ENCODE data around the gene KRT8. TPM values are rescaled to one million over a fixed set of nuclear protein-coding genes. Genes with fewer than 3 reads are reported as not detected.
A peak's percentile ranks its signal among the peaks of the same experiment; 100 is the strongest.

The KRT8 gene
- total and polyA plus RNA-seq, 5 donors from 2014 or later = 0.13 to 0.73 TPM; not detected in 3

DNA sequence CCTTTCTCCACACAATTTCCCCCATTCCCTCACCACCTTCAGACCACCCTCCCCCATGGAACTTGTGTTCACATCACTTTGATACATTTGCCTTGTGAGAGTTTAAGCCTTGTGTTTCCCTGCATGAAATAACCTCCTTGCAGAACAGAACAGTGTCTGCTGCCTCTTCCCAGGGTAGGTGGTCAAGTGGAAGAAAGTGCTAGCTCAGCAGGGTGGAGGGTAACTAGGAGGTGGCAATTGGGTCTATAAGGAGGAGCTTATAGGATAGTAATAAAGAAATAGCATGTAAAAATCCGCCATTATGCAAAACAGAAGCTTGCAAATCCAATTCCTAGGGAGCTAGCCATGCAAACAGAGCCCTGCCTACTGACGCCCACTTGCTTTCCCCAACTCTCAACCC is 13.9 kb upstream of the KRT8 start:
- no peak overlapping the region for H3K27ac ChIP-seq (ENCODE audit: insufficient read depth, low read length, poor library complexity, severe bottlenecking)

GRCh38 chr12:52918351-52918750 is 13.5 kb upstream of the KRT8 start:
- Histone ChIP-seq H3K9me3 (ENCODE audit: control insufficient read depth in 2 of 2, low read length in 2 of 2) (no peaks in the 10 kb centered on the region), H3K27me3 (ENCODE audit: control insufficient read depth, insufficient read depth, low read length) (no peaks in the 10 kb centered on the region), H3K4me1 (ENCODE audit: control insufficient read depth, insufficient read depth, low read length, poor library complexity, severe bottlenecking) (no peaks in the 10 kb centered on the region), H3K36me3 (ENCODE audit: control insufficient read depth, insufficient read depth, low read length) (no peaks in the 10 kb centered on the region), H3K4me3 (ENCODE audit: low read depth, low read length) (no peak overlapping the region), H3K27ac (ENCODE audit: insufficient read depth, low read length, poor library complexity, severe bottlenecking) (no peak overlapping the region)
- Mint-ChIP-seq H3K27ac (peak overlapping the region in 1 of 3 donors; percentile 38), H3K36me3 (no peaks in the 10 kb centered on the region), H3K27me3 (peaks cover 15% of the 10 kb centered on the region), H3K9me3 (no peaks in the 10 kb centered on the region), H3K4me1 (no peaks in the 10 kb centered on the region), H3K4me3 (no peak overlapping the region)
- ATAC-seq (ENCODE audit: low read depth in 2 of 2) (no peak), DNase-seq (no peak)

More for the DNA sequence above, 13.9 kb upstream of the KRT8 start:
- H3K27ac Mint-ChIP-seq = no peak overlapping the region
- H3K27me3 Mint-ChIP-seq = peaks cover 11% of the 10 kb centered on the region
- Histone ChIP-seq H3K36me3 (ENCODE audit: control insufficient read depth, insufficient read depth, low read length) (no peaks in the 10 kb centered on the region), H3K4me3 (ENCODE audit: low read depth, low read length) (no peak overlapping the region), H3K4me1 (ENCODE audit: control insufficient read depth, insufficient read depth, low read length, poor library complexity, severe bottlenecking) (no peaks in the 10 kb centered on the region), H3K27me3 (ENCODE audit: control insufficient read depth, insufficient read depth, low read length) (no peaks in the 10 kb centered on the region), H3K9me3 (ENCODE audit: control insufficient read depth in 2 of 2, low read length in 2 of 2) (no peaks in the 10 kb centered on the region)
- no peaks in the 10 kb centered on the region for H3K9me3 Mint-ChIP-seq
- no peaks in the 10 kb centered on the region for H3K4me1 Mint-ChIP-seq
- no peak overlapping the region for H3K4me3 Mint-ChIP-seq
- no peaks in the 10 kb centered on the region for H3K36me3 Mint-ChIP-seq
- no peak for ATAC-seq (ENCODE audit: low read depth in 2 of 2)
- no peak for DNase-seq

- H3K36me3 Mint-ChIP-seq = no peaks in the 10 kb centered on the region
- no peak overlapping the region for H3K27ac ChIP-seq (ENCODE audit: insufficient read depth, low read length, poor library complexity, severe bottlenecking)
- H3K4me1 Mint-ChIP-seq = no peaks in the 10 kb centered on the region
- H3K27me3 ChIP-seq (ENCODE audit: control insufficient read depth, insufficient read depth, low read length) = no peaks in the 10 kb centered on the region
- H3K4me1 ChIP-seq (ENCODE audit: control insufficient read depth, insufficient read depth, low read length, poor library complexity, severe bottlenecking) = no peaks in the 10 kb centered on the region
- no peaks in the 10 kb centered on the region for H3K36me3 ChIP-seq (ENCODE audit: control insufficient read depth, insufficient read depth, low read length)
- H3K4me3 ChIP-seq (ENCODE audit: low read depth, low read length) = no peak overlapping the region
- no peaks in the 10 kb centered on the region for H3K9me3 ChIP-seq (ENCODE audit: control insufficient read depth in 2 of 2, low read length in 2 of 2)
- ATAC-seq (ENCODE audit: low read depth in 2 of 2) (no peak), DNase-seq (no peak)
- no peak overlapping the region for H3K27ac Mint-ChIP-seq
- H3K4me3 Mint-ChIP-seq = no peak overlapping the region
- H3K27me3 Mint-ChIP-seq = peaks cover 15% of the 10 kb centered on the region
- H3K9me3 Mint-ChIP-seq = no peaks in the 10 kb centered on the region
Measured at GRCh38 chr12:52917800-52918199, 12.9 kb upstream of the KRT8 start.

- no peak for ATAC-seq (ENCODE audit: low read depth in 2 of 2)
- H3K36me3 Mint-ChIP-seq = no peaks in the 10 kb centered on the region
- H3K4me1 ChIP-seq (ENCODE audit: control insufficient read depth, insufficient read depth, low read length, poor library complexity, severe bottlenecking) = no peaks in the 10 kb centered on the region
- H3K4me1 Mint-ChIP-seq = no peaks in the 10 kb centered on the region
- H3K4me3 Mint-ChIP-seq = no peak overlapping the region
- no peak overlapping the region for H3K27ac ChIP-seq (ENCODE audit: insufficient read depth, low read length, poor library complexity, severe bottlenecking)
- H3K27me3 Mint-ChIP-seq = peaks cover 19% of the 10 kb centered on the region
- H3K27me3 ChIP-seq (ENCODE audit: control insufficient read depth, insufficient read depth, low read length) = no peaks in the 10 kb centered on the region
- no peaks in the 10 kb centered on the region for H3K36me3 ChIP-seq (ENCODE audit: control insufficient read depth, insufficient read depth, low read length)
- DNase-seq = no peak
- H3K4me3 ChIP-seq (ENCODE audit: low read depth, low read length) = no peak overlapping the region
- H3K9me3 Mint-ChIP-seq = no peaks in the 10 kb centered on the region
- H3K27ac Mint-ChIP-seq = peak overlapping the region in 1 of 3 donors; percentile 22
- H3K9me3 ChIP-seq (ENCODE audit: control insufficient read depth in 2 of 2, low read length in 2 of 2) = no peaks in the 10 kb centered on the region
Measured at GRCh38 chr12:52916216-52916615, 11.3 kb upstream of the KRT8 start.

DNA sequence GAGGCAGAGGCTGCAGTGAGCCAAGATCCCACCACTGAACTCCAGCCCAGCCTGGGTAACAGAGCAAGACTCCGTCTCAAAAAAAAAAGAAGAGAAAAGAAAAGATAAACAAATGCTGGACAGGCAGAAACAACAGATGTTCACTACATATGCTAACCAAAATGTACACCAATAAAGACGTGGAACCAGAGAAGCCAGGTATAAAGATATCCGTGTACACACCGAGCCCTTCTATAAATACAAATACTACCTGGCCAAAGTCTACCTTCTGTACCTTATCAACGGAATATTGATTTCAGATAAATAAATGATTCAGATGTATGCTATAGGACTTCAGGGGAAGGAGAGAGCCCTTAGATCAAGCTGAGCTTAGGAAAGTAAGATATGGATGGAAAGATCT is 10.8 kb upstream of the KRT8 start:
- no peaks in the 10 kb centered on the region for H3K9me3 Mint-ChIP-seq
- H3K4me3 ChIP-seq (ENCODE audit: low read depth, low read length) = no peak overlapping the region
- no peaks in the 10 kb centered on the region for H3K27me3 ChIP-seq (ENCODE audit: control insufficient read depth, insufficient read depth, low read length)
- no peak for DNase-seq
- H3K27me3 Mint-ChIP-seq = peaks cover 19% of the 10 kb centered on the region
- H3K4me3 Mint-ChIP-seq = no peak overlapping the region
- H3K9me3 ChIP-seq (ENCODE audit: control insufficient read depth in 2 of 2, low read length in 2 of 2) = no peaks in the 10 kb centered on the region
- H3K27ac Mint-ChIP-seq = no peak overlapping the region
- no peaks in the 10 kb centered on the region for H3K4me1 Mint-ChIP-seq
- H3K36me3 Mint-ChIP-seq = no peaks in the 10 kb centered on the region
- ATAC-seq (ENCODE audit: low read depth in 2 of 2) = no peak
- H3K4me1 ChIP-seq (ENCODE audit: control insufficient read depth, insufficient read depth, low read length, poor library complexity, severe bottlenecking) = no peaks in the 10 kb centered on the region
- no peaks in the 10 kb centered on the region for H3K36me3 ChIP-seq (ENCODE audit: control insufficient read depth, insufficient read depth, low read length)
- H3K27ac ChIP-seq (ENCODE audit: insufficient read depth, low read length, poor library complexity, severe bottlenecking) = no peak overlapping the region

DNA sequence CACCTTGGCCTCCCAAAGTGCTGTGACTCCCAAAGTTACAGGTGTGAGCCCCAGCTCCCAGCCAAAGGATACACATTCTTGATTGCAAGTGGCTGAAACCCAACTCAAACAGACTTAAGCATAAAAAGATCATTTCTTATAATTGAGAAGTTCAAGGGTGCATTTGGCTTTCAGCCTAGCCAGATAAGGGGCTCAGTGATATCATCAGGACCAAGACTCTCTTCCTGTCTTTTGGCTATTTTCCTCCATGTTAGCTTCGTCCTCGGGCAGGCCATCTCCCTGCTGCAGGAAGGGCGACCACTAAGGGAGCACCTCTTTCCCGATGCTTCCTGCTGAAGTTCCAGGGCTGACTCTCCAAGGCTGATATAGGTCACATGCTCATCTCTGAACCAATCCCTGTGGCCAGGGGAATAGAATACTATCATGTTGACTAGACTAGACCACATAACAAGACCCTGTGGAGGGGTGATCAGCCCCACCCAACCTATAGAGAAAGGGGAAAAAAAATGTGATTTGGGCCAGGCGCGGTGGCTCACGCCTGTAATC is 9.8 kb upstream of the KRT8 start:
- H3K27me3 ChIP-seq (ENCODE audit: control insufficient read depth, insufficient read depth, low read length) = no peaks in the 10 kb centered on the region
- H3K27ac Mint-ChIP-seq = no peak overlapping the region

GRCh38 chr12:52913431-52913821 is 8.6 kb upstream of the KRT8 start:
- no peaks in the 10 kb centered on the region for H3K36me3 Mint-ChIP-seq
- Histone ChIP-seq H3K36me3 (ENCODE audit: control insufficient read depth, insufficient read depth, low read length) (no peaks in the 10 kb centered on the region), H3K4me3 (ENCODE audit: low read depth, low read length) (no peak overlapping the region), H3K9me3 (ENCODE audit: control insufficient read depth in 2 of 2, low read length in 2 of 2) (no peaks in the 10 kb centered on the region), H3K27ac (ENCODE audit: insufficient read depth, low read length, poor library complexity, severe bottlenecking) (no peak overlapping the region), H3K27me3 (ENCODE audit: control insufficient read depth, insufficient read depth, low read length) (no peaks in the 10 kb centered on the region), H3K4me1 (ENCODE audit: control insufficient read depth, insufficient read depth, low read length, poor library complexity, severe bottlenecking) (no peaks in the 10 kb centered on the region)
- DNase-seq = no peak
- no peak for ATAC-seq (ENCODE audit: low read depth in 2 of 2)
- peak overlapping the region in 1 of 3 donors; percentile 14 for H3K27ac Mint-ChIP-seq
- no peaks in the 10 kb centered on the region for H3K9me3 Mint-ChIP-seq
- peaks cover 19% of the 10 kb centered on the region for H3K27me3 Mint-ChIP-seq
- no peak overlapping the region for H3K4me3 Mint-ChIP-seq
- peaks cover 0 to under 1% (median 0%) of the 10 kb centered on the region in 4 donors for H3K4me1 Mint-ChIP-seq

More for the DNA sequence above, 9.8 kb upstream of the KRT8 start:
- Histone ChIP-seq H3K36me3 (ENCODE audit: control insufficient read depth, insufficient read depth, low read length) (no peaks in the 10 kb centered on the region), H3K9me3 (ENCODE audit: control insufficient read depth in 2 of 2, low read length in 2 of 2) (no peaks in the 10 kb centered on the region), H3K27ac (ENCODE audit: insufficient read depth, low read length, poor library complexity, severe bottlenecking) (no peak overlapping the region), H3K4me1 (ENCODE audit: control insufficient read depth, insufficient read depth, low read length, poor library complexity, severe bottlenecking) (no peaks in the 10 kb centered on the region), H3K4me3 (ENCODE audit: low read depth, low read length) (no peak overlapping the region)
- ATAC-seq (ENCODE audit: low read depth in 2 of 2) (no peak), DNase-seq (no peak)
- H3K4me1 Mint-ChIP-seq = no peaks in the 10 kb centered on the region
- H3K4me3 Mint-ChIP-seq = no peak overlapping the region
- H3K9me3 Mint-ChIP-seq = no peaks in the 10 kb centered on the region
- no peaks in the 10 kb centered on the region for H3K36me3 Mint-ChIP-seq
- peaks cover 19% of the 10 kb centered on the region for H3K27me3 Mint-ChIP-seq

DNA sequence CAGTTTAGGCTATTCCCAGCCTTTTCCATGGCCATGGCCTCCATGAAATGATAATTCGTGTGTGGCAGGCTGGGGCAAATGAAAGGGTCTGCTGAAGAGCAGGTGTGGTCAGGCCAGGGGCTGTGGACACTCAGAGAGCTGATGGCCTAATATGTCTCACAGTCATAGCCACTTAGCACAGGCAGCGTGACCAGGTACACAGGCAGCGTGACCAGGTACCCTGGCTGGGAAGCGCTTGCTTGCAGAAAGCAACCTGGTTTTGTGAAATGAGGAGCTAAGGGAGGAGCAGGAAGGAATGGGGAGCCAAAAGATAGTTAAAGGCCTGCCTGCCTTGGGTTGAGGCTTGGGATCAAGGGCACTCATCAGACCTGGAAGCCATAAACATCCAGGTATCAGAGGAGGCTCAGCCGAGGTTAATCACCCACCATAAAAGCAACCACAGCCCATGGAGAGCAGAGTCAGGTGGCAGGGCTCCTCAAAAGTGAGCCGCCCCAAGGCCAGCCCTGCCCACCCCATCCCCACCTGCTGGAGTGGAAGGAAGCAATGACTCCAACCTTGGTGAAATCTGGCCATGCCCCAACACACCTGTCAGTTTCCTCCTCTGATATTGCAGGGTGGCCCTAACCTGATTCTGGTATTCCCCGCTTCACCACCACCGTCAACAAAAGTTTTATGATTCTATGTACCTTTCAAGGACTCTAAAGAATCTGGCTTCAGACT is 8.0 kb upstream of the KRT8 start:
- Histone ChIP-seq H3K9me3 (ENCODE audit: control insufficient read depth in 2 of 2, low read length in 2 of 2) (no peaks in the 10 kb centered on the region), H3K27me3 (ENCODE audit: control insufficient read depth, insufficient read depth, low read length) (no peaks in the 10 kb centered on the region), H3K27ac (ENCODE audit: insufficient read depth, low read length, poor library complexity, severe bottlenecking) (no peak overlapping the region), H3K4me3 (ENCODE audit: low read depth, low read length) (no peak overlapping the region), H3K4me1 (ENCODE audit: control insufficient read depth, insufficient read depth, low read length, poor library complexity, severe bottlenecking) (no peaks in the 10 kb centered on the region), H3K36me3 (ENCODE audit: control insufficient read depth, insufficient read depth, low read length) (no peaks in the 10 kb centered on the region)
- H3K27me3 Mint-ChIP-seq = peaks cover 19% of the 10 kb centered on the region
- peaks cover 0 to 4% (median 0%) of the 10 kb centered on the region in 4 donors for H3K4me1 Mint-ChIP-seq
- DNase-seq (no peak), ATAC-seq (ENCODE audit: low read depth in 2 of 2) (no peak)
- H3K4me3 Mint-ChIP-seq = no peak overlapping the region
- no peaks in the 10 kb centered on the region for H3K36me3 Mint-ChIP-seq
- no peaks in the 10 kb centered on the region for H3K9me3 Mint-ChIP-seq
- H3K27ac Mint-ChIP-seq = no peak overlapping the region

Data from CD4-positive, CD25-positive, alpha-beta regulatory T cell (primary cell).